ENCODE data around the gene PHF12. TPM values are rescaled to one million over a fixed set of nuclear protein-coding genes. Genes with fewer than 3 reads are reported as not detected.

The PHF12 gene
- polyA plus RNA-seq, 1 donor: 57.6 TPM

DNA sequence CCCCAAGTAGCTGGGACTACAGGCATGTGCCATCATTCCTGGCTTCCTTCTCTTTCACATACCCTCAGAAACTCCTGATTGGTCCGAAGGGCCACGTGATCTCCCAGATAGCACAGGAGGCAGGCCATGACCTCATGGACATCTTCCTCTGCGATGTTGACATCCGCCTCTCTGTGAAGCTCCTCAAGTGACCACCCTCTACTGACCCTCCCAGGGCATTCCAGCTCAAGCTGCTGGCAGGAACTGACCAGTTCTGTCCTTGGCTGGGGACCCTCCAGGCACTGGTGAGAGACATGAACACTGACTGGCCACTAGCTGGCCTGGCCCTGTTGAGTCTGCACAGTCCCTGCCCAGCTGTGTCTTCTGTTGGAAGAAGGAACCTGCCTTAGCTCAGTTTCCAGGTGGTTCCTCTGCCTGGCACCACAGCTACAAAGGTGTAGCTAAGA is 90.9 kb downstream of the PHF12 start:
- DNase-seq: no peak

DNA sequence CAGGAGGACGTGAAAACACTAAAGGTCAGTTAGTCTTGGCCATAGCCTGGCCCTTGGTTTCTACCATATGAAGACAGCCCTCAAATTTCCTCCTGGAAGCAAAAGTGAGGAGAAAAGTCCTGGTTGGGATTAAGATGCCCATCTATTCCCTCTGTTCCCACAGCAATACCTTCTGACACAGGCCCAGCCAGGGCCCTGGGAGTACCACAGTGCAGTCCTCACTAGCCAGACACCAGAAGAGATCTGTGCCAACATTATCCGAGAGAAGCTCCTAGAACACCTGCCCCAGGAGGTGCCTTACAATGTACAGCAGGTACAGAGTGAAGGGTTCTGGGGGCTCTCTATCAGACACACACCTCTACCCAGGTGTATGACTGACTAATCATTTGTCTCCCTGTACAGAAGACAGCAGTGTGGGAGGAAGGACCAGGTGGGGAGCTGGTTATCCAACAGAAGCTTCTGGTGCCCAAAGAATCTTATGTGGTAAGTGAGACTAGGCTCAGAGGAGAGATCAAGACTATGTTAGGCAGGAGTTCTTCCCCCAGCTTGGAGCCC is 92.4 kb downstream of the PHF12 start:
- DNase-seq: no peak

DNA sequence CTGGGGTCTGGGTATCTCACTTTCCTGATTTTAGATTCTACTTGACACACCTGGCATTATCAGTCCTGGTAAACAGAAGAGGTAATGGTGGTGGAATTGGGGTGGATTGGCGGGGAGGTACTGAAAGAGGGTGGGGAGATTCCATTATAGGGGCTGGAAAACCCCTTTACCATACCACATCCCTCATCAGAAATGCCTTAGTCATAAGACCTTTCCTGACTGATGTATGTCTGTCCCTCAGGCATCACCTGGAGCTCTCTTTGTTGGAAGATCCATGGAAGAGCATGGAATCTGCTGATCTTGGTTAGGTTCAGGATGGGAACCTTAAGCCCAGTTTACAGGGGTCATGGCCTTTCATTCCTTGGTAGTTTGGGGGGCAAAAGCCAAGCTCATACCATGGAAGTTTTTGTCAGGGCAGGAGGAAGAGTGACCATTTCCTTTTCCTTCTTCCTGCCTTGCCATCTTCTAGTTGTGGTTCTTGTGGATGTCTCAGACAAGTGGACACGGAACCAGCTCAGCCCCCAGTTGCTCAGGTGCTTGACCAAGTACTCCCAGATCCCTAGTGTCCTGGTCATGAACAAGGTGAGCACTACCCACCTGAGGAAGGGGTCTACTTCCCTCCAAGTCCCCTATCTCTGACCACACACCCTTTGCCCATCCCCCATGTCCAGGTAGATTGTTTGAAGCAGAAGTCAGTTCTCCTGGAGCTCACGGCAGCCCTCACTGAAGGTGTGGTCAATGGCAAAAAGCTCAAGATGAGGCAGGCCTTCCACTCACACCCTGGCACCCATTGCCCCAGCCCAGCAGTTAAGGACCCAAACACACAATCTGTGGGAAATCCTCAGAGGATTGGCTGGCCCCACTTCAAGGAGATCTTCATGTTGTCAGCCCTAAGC is 93.2 kb downstream of the PHF12 start:
- DNase-seq: no peak

DNA sequence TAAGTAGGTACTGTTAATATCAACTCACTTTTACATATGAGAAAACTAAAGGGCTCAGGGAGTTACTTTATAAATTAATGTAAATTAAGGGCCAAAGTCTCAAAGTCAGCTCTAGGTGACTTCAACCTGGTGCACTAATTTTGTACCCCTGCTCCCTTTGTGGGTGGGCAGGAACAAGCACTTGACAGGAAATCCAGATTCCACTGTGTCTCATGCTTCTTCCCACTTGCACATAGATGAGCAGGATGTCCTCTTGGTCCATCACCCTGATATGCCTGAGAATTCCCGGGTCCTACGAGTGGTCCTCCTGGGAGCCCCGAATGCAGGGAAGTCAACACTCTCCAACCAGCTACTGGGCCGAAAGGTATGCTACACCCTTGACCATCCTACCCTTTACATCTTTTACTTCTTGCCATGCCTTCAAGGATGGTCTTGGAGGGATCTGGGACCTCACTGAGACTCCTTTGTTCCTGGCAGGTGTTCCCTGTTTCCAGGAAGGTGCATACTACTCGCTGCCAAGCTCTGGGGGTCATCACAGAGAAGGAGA is 95.2 kb downstream of the PHF12 start:
- no peak for DNase-seq

DNA sequence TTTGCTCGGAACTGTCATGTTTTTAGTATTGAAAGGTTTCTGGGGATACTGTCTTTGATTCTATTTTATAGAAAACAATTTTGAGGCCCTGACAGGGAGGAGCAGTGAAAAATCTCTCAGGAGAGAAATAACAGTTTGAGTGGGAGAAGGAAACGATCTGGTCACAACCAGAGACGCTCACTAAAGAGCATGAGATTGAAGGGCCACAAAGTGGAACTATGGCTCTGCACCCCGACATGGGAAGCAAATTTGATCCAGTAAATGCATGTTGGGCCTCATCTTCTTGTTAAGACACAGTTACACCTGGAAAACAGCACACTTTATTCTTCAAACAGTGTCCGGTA is 96.0 kb downstream of the PHF12 start:
- no peak for DNase-seq

Other genes starting within 250 kb of the PHF12 start
- gene PROCA1, start 239.6 kb downstream of the PHF12 start, polyA plus RNA-seq (ENCODE audit: insufficient read length): 10.4 TPM
- gene RAB34, start 233.7 kb downstream of the PHF12 start, polyA plus RNA-seq (ENCODE audit: insufficient read length): 181 TPM
- 871 TPM for gene RPL23A, start 231.5 kb downstream of the PHF12 start, polyA plus RNA-seq (ENCODE audit: insufficient read length)
- gene TLCD1, start 225.3 kb downstream of the PHF12 start, polyA plus RNA-seq (ENCODE audit: insufficient read length): 13.6 TPM
- 11.2 TPM for gene NEK8, start 222.7 kb downstream of the PHF12 start, polyA plus RNA-seq (ENCODE audit: insufficient read length)
- 108 TPM for gene TRAF4, start 207.5 kb downstream of the PHF12 start, polyA plus RNA-seq (ENCODE audit: insufficient read length)
- gene FAM222B, start 108.7 kb downstream of the PHF12 start, polyA plus RNA-seq (ENCODE audit: insufficient read length): 20.6 TPM
- gene ERAL1, start 96.5 kb downstream of the PHF12 start, polyA plus RNA-seq (ENCODE audit: insufficient read length): 77.1 TPM
- gene FLOT2, start 53.8 kb downstream of the PHF12 start, polyA plus RNA-seq (ENCODE audit: insufficient read length): 78.5 TPM
- 12.7 TPM for gene DHRS13, start 48.4 kb downstream of the PHF12 start, polyA plus RNA-seq (ENCODE audit: insufficient read length)
- gene SEZ6, start 54.5 kb upstream of the PHF12 start, polyA plus RNA-seq (ENCODE audit: insufficient read length): 0.63 TPM
- 8.8 TPM for gene PIPOX, start 91.6 kb upstream of the PHF12 start, polyA plus RNA-seq (ENCODE audit: insufficient read length)
- gene MYO18A, start 228.9 kb upstream of the PHF12 start, polyA plus RNA-seq (ENCODE audit: insufficient read length): 43.8 TPM

All from left kidney (tissue), 2 donors.